ENCODE measurements around the gene CCNA2. TPM values are rescaled to one million over a fixed set of nuclear protein-coding genes. Genes with fewer than 3 reads are reported as not detected.

The CCNA2 gene
- total RNA-seq, 1 experiment from 2014 or later, result 105 TPM

GRCh38 chr4:121776610-121777401, 46.9 kb downstream of the CCNA2 start:
- CTCF ChIA-PET, result no interaction called here
- no peak for DNase-seq (ENCODE audit: low spot score)

GRCh38 chr4:121773883-121774282, 49.8 kb downstream of the CCNA2 start:
- no TSS peak for BruUV-seq (replicated peaks)

More at GRCh38 chr4:121776610-121777401, 46.9 kb downstream of the CCNA2 start:
- no peaks in the 10 kb centered on the region for H3K9me3 ChIP-seq (ENCODE audit: low read depth, low read length, poor library complexity, severe bottlenecking)
- BruUV-seq (replicated peaks), result no TSS peak
- TF ChIP-seq EZH2 (IDR thresholded peaks at IDR 0.05; ENCODE audit: borderline replicate concordance, low read depth, low read length, poor library complexity, severe bottlenecking) (no peak), CTCF (conservative IDR thresholded peaks at IDR 0.05; ENCODE audit: low read depth, low read length) (no peak)
- H3K27ac ChIP-seq (ENCODE audit: low read depth, low read length, poor library complexity, severe bottlenecking), result no peak overlapping the region
- no peaks in the 10 kb centered on the region for H3K36me3 ChIP-seq (ENCODE audit: insufficient read depth, low read length, poor library complexity, severe bottlenecking)
- H3K27me3 ChIP-seq (replicated peaks; ENCODE audit: insufficient read depth, low read depth, low read length, poor library complexity), result no peaks in the 10 kb centered on the region
- no peak overlapping the region for H3K4me3 ChIP-seq (ENCODE audit: low read depth, low read length, poor library complexity, severe bottlenecking)
- intact Hi-C loops (cut with micrococcal nuclease; ENCODE audit: unreplicated experiment), result no loop called here
- H3K4me1 ChIP-seq (ENCODE audit: insufficient read depth, low read length, poor library complexity, severe bottlenecking), result peaks cover 25% of the 10 kb centered on the region
- POLR2A ChIA-PET (ENCODE audit: low non-redundant PET), result no interaction called here

GRCh38 chr4:121771869-121772268, 51.8 kb downstream of the CCNA2 start:
- DNase-seq (ENCODE audit: low spot score), result no peak
- Histone ChIP-seq H3K4me1 (ENCODE audit: insufficient read depth, low read length, poor library complexity, severe bottlenecking) (no peaks in the 10 kb centered on the region), H3K9me3 (ENCODE audit: low read depth, low read length, poor library complexity, severe bottlenecking) (no peaks in the 10 kb centered on the region), H3K27me3 (replicated peaks; ENCODE audit: insufficient read depth, low read depth, low read length, poor library complexity) (no peaks in the 10 kb centered on the region), H3K4me3 (ENCODE audit: low read depth, low read length, poor library complexity, severe bottlenecking) (no peak overlapping the region), H3K27ac (ENCODE audit: low read depth, low read length, poor library complexity, severe bottlenecking) (no peak overlapping the region), H3K36me3 (ENCODE audit: insufficient read depth, low read length, poor library complexity, severe bottlenecking) (no peaks in the 10 kb centered on the region)
- no TSS peak for BruUV-seq (replicated peaks)
- TF ChIP-seq EZH2 (IDR thresholded peaks at IDR 0.05; ENCODE audit: borderline replicate concordance, low read depth, low read length, poor library complexity, severe bottlenecking) (no peak), CTCF (conservative IDR thresholded peaks at IDR 0.05; ENCODE audit: low read depth, low read length) (no peak)
- CTCF ChIA-PET, result no interaction called here
- intact Hi-C loops (cut with micrococcal nuclease; ENCODE audit: unreplicated experiment), result no loop called here
- POLR2A ChIA-PET (ENCODE audit: low non-redundant PET), result no interaction called here

More at GRCh38 chr4:121773883-121774282, 49.8 kb downstream of the CCNA2 start:
- no peak overlapping the region for H3K4me3 ChIP-seq (ENCODE audit: low read depth, low read length, poor library complexity, severe bottlenecking)
- H3K27ac ChIP-seq (ENCODE audit: low read depth, low read length, poor library complexity, severe bottlenecking), result no peak overlapping the region
- TF ChIP-seq EZH2 (IDR thresholded peaks at IDR 0.05; ENCODE audit: borderline replicate concordance, low read depth, low read length, poor library complexity, severe bottlenecking) (no peak), CTCF (conservative IDR thresholded peaks at IDR 0.05; ENCODE audit: low read depth, low read length) (no peak)
- peaks cover 16% of the 10 kb centered on the region for H3K4me1 ChIP-seq (ENCODE audit: insufficient read depth, low read length, poor library complexity, severe bottlenecking)
- no peaks in the 10 kb centered on the region for H3K9me3 ChIP-seq (ENCODE audit: low read depth, low read length, poor library complexity, severe bottlenecking)
- ChIA-PET POLR2A (ENCODE audit: low non-redundant PET) (no interaction called here), CTCF (no interaction called here)
- intact Hi-C loops (cut with micrococcal nuclease; ENCODE audit: unreplicated experiment), result no loop called here
- no peaks in the 10 kb centered on the region for H3K27me3 ChIP-seq (replicated peaks; ENCODE audit: insufficient read depth, low read depth, low read length, poor library complexity)
- DNase-seq (ENCODE audit: low spot score), result no peak
- H3K36me3 ChIP-seq (ENCODE audit: insufficient read depth, low read length, poor library complexity, severe bottlenecking), result no peaks in the 10 kb centered on the region

Measured in A673 (cell line).